Hepatocyte (in vitro differentiated cells): ENCODE results near the gene RPL36A.

Source experiments
- EZH2 ChIP-seq: fragments of 200-600 bp; sonication (generic); IDR thresholded peaks from 2 replicates; pipeline ENCODE4 v1.6.1; 2016; ENCODE audit warnings: antibody characterized with exemption, mild to moderate bottlenecking, borderline replicate concordance
- EZH2phosphoT487 ChIP-seq: fragments of 200-600 bp; sonication (generic); IDR thresholded peaks from one replicate; pipeline ENCODE4 v1.6.1; 2018; ENCODE audit warnings: antibody characterized with exemption, mild to moderate bottlenecking, low read depth, moderate library complexity; ENCODE audit not compliant: unreplicated experiment, severe bottlenecking
- TF ChIP-seq, protein P1 (sequence below): fragments of 200-600 bp; sonication (generic); IDR thresholded peaks from 2 replicates; pipeline ENCODE4 v1.5.1; 2016; ENCODE audit warnings: antibody characterized with exemption, mild to moderate bottlenecking; ENCODE audit not compliant: poor library complexity

DNA sequence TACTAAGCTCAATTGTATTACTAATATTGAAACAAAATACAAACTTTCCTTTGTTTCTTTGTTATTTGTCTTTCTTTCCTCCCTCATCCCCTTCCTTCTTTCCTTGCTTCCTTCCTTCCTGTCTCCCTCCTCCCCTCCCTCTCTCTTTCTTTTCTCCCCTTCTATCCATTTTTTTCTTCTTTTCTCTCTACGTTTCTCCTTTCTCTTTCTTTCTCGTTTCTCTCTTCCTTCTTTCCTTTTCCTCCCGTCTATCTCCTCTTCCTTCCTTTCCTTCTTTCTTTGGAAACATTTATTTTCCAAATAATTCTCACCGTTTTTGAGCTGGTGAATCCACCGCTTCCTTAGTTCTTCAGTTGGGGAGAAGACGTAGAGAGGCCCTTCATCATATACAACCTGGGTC, 21.1 kb upstream of the RPL36A start:
- TF ChIP-seq, protein P1, sequence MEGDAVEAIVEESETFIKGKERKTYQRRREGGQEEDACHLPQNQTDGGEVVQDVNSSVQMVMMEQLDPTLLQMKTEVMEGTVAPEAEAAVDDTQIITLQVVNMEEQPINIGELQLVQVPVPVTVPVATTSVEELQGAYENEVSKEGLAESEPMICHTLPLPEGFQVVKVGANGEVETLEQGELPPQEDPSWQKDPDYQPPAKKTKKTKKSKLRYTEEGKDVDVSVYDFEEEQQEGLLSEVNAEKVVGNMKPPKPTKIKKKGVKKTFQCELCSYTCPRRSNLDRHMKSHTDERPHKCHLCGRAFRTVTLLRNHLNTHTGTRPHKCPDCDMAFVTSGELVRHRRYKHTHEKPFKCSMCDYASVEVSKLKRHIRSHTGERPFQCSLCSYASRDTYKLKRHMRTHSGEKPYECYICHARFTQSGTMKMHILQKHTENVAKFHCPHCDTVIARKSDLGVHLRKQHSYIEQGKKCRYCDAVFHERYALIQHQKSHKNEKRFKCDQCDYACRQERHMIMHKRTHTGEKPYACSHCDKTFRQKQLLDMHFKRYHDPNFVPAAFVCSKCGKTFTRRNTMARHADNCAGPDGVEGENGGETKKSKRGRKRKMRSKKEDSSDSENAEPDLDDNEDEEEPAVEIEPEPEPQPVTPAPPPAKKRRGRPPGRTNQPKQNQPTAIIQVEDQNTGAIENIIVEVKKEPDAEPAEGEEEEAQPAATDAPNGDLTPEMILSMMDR: no peak
- TF ChIP-seq EZH2 (no peak), EZH2phosphoT487 (no peak)
